Measurements from ENCODE around the gene KMT2D.

KMT2D gene

GRCh38 chr12:49049566-49050224, 10.9 kb downstream of the KMT2D start:
- H3K36me3 ChIP-seq = peaks cover 96% of the 10 kb centered on the region
- TF ChIP-seq CTCF (IDR thresholded peaks at IDR 0.05; ENCODE audit: low read depth, low read length) = no peak
- no peaks in the 10 kb centered on the region for H3K27me3 ChIP-seq (ENCODE audit: insufficient read depth, low read depth, severe bottlenecking)
- no peak overlapping the region for H3K4me3 ChIP-seq (ENCODE audit: low read depth, low read length)
- no peaks in the 10 kb centered on the region for H3K9me3 ChIP-seq (ENCODE audit: severe bottlenecking)
- H3K27ac ChIP-seq = no peak overlapping the region
- no peak for DNase-seq

GRCh38 chr12:49048953-49049352, 11.6 kb downstream of the KMT2D start:
- H3K4me3 ChIP-seq (ENCODE audit: low read depth, low read length) = no peak overlapping the region
- TF ChIP-seq CTCF (IDR thresholded peaks at IDR 0.05; ENCODE audit: low read depth, low read length) = no peak
- DNase-seq = no peak
- H3K27ac ChIP-seq = no peak overlapping the region
- no peaks in the 10 kb centered on the region for H3K27me3 ChIP-seq (ENCODE audit: insufficient read depth, low read depth, severe bottlenecking)
- H3K36me3 ChIP-seq = peaks cover 96% of the 10 kb centered on the region
- no peaks in the 10 kb centered on the region for H3K9me3 ChIP-seq (ENCODE audit: severe bottlenecking)

- Histone ChIP-seq H3K9me3 (ENCODE audit: severe bottlenecking) (no peaks in the 10 kb centered on the region), H3K27ac (no peak overlapping the region), H3K36me3 (peaks cover 96% of the 10 kb centered on the region), H3K4me3 (ENCODE audit: low read depth, low read length) (no peak overlapping the region), H3K27me3 (ENCODE audit: insufficient read depth, low read depth, severe bottlenecking) (no peaks in the 10 kb centered on the region)
- no peak for TF ChIP-seq CTCF (IDR thresholded peaks at IDR 0.05; ENCODE audit: low read depth, low read length)
- DNase-seq = no peak
Observed at GRCh38 chr12:49046129-49046895, 14.3 kb downstream of the KMT2D start.

- TF ChIP-seq CTCF (IDR thresholded peaks at IDR 0.05; ENCODE audit: low read depth, low read length) = no peak
- no peak overlapping the region for H3K27ac ChIP-seq
- H3K36me3 ChIP-seq = peaks cover 95% of the 10 kb centered on the region
- no peaks in the 10 kb centered on the region for H3K27me3 ChIP-seq (ENCODE audit: insufficient read depth, low read depth, severe bottlenecking)
- no peak overlapping the region for H3K4me3 ChIP-seq (ENCODE audit: low read depth, low read length)
- H3K9me3 ChIP-seq (ENCODE audit: severe bottlenecking) = no peaks in the 10 kb centered on the region
- no peak for DNase-seq
Observed at GRCh38 chr12:49044660-49045059, 15.9 kb downstream of the KMT2D start.

- TF ChIP-seq CTCF (IDR thresholded peaks at IDR 0.05; ENCODE audit: low read depth, low read length) = peak; percentile 88
- Histone ChIP-seq H3K36me3 (peaks cover 95% of the 10 kb centered on the region), H3K27ac (no peak overlapping the region)
Observed at GRCh38 chr12:49043856-49044258, 16.7 kb downstream of the KMT2D start.

More at GRCh38 chr12:49043856-49044258, 16.7 kb downstream of the KMT2D start:
- peak; percentile 81 for DNase-seq
- H3K27me3 ChIP-seq (ENCODE audit: insufficient read depth, low read depth, severe bottlenecking) = no peaks in the 10 kb centered on the region
- no peaks in the 10 kb centered on the region for H3K9me3 ChIP-seq (ENCODE audit: severe bottlenecking)
- H3K4me3 ChIP-seq (ENCODE audit: low read depth, low read length) = no peak overlapping the region

Measured in WERI-Rb-1 (cell line).